AG04450 (cell line): ENCODE data around the gene MMP19. TPM values are rescaled to one million over a fixed set of nuclear protein-coding genes. Genes with fewer than 3 reads are reported as not detected.

Source experiments
- CTCF ChIA-PET: fragments of 300-600, 350-600 bp; formaldehyde crosslinking; extraction: SDS; loops from one replicate; lab custom pipeline; 2022; ENCODE audit warnings: antibody characterized with exemption, inconsistent platforms; lab: Charles Lee
- POLR2A ChIA-PET: fragments of 350-600 bp; formaldehyde crosslinking; extraction: SDS; loops from one replicate; lab custom pipeline; 2021; ENCODE audit warnings: antibody characterized with exemption, inconsistent platforms; lab: Yijun Ruan, JAX
- DNase-seq: peaks from one replicate; pipeline ENCODE4 v3.0.0-alpha.2; 2011; ENCODE audit warnings: low read depth, low spot score
- H3K27ac ChIP-seq: one replicate; pipeline ENCODE4 v1.5.1; 2012; ENCODE audit warnings: low read depth, low read length, control low read depth
- H3K27me3 ChIP-seq: one replicate; pipeline ENCODE4 v1.6.0; 2012; ENCODE audit warnings: low read length; ENCODE audit not compliant: control insufficient read depth, insufficient read depth
- H3K4me3 ChIP-seq: 2 replicates; pipeline ENCODE4 v1.5.1; 2011; ENCODE audit warnings: mild to moderate bottlenecking, low read depth, low read length, control low read depth
- H3K9me3 ChIP-seq: 2 replicates; pipeline ENCODE4 v1.5.1; 2012; ENCODE audit warnings: low read length; ENCODE audit not compliant: control insufficient read depth, insufficient read depth
- polyA plus RNA-seq: library from polyadenylated mRNA; depleted of rRNA; stranded (reverse); fragments of >200 nt; gene quantifications from 2 replicates; pipeline ENCODE4 v1.2.3, GENCODE V29; 2011
- TF ChIP-seq, protein P1 (sequence below): IDR thresholded peaks from 2 replicates; pipeline ENCODE4 v1.5.1; 2011; ENCODE audit warnings: low read depth, low read length, control low read depth, inconsistent platforms

The MMP19 gene
- polyA plus RNA-seq, 1 experiment: 43.8 TPM

DNA sequence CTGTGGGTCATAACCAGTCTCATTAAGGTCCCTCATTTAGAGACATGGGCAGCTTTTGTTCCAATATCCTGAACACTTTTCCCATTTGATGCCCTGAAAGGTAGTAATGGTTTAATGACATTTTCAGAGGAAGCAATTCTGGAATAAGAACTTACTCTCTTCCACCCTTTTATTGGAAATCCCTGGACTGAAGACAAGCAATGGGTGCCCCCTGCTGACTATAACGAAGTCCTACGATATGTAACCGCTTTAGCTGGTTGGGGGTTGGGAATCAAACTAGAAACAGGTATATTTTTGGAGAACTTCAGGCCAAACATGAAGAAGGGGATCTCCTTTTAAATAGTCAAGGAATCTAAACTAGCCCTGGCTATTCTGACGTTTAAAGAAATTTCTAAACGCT lies 45.7 kb downstream of the MMP19 start:
- DNase-seq: no peak
- Histone ChIP-seq H3K4me3 (no peak overlapping the region), H3K27ac (no peak overlapping the region), H3K27me3 (no peaks in the 10 kb centered on the region), H3K9me3 (no peaks in the 10 kb centered on the region)
- ChIA-PET POLR2A (no interaction called here), CTCF (interaction anchor here (0.8 to 5.3 kb wide), 17 partner anchors 8 to 143 kb away, joined by 3 to 82 read pairs (median 4); partner anchors contain the start of genes ORMDL2 and SARNP)
- TF ChIP-seq, protein P1, sequence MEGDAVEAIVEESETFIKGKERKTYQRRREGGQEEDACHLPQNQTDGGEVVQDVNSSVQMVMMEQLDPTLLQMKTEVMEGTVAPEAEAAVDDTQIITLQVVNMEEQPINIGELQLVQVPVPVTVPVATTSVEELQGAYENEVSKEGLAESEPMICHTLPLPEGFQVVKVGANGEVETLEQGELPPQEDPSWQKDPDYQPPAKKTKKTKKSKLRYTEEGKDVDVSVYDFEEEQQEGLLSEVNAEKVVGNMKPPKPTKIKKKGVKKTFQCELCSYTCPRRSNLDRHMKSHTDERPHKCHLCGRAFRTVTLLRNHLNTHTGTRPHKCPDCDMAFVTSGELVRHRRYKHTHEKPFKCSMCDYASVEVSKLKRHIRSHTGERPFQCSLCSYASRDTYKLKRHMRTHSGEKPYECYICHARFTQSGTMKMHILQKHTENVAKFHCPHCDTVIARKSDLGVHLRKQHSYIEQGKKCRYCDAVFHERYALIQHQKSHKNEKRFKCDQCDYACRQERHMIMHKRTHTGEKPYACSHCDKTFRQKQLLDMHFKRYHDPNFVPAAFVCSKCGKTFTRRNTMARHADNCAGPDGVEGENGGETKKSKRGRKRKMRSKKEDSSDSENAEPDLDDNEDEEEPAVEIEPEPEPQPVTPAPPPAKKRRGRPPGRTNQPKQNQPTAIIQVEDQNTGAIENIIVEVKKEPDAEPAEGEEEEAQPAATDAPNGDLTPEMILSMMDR: peak; percentile 61

DNA sequence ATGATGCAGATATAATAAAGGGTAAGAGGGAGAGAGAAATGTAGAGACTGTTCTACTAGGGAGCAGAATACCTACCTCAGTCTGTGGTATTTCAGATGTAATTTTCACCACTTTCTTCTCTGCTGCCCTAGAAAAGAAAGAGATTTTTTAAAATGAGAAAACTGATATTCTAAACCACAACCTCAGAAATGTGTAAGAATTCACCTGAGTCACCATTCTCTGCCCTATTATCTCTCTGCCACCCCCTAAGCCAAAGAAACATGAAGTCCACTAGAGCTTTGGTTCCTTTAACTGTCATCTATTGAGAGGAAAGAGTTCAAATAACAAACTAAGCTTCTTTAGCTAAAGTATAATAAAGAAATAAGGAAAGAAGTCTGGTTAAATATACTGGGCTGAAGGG lies 46.8 kb downstream of the MMP19 start:
- DNase-seq: no peak
- H3K9me3 ChIP-seq: no peaks in the 10 kb centered on the region
- POLR2A ChIA-PET: no interaction called here
- CTCF ChIA-PET: interaction anchor here (0.6 to 5.3 kb wide), 9 partner anchors 14 to 144 kb away, joined by 3 to 82 read pairs (median 7); partner anchors contain the start of genes ORMDL2 and SARNP
- no peak overlapping the region for H3K27ac ChIP-seq
- H3K4me3 ChIP-seq: no peak overlapping the region
- no peaks in the 10 kb centered on the region for H3K27me3 ChIP-seq
- TF ChIP-seq, protein P1: no peak

DNA sequence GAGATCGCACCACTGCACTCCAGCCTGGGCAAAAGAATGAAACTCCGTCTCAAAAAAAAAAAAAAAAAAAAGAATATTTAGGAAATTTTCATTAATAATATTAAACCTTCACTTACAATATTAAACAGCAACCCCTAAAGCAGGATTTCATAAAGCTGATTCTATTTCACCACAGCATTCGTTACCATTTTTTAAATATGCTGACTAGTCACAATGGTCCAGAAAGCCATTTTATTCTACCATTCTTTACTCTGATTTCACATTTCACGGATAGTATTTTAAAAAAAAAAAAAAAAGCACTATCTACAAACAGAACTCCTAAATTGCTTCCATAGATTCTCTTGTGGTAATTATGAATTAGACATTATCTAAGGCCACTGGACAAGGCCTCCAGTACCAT lies 52.8 kb downstream of the MMP19 start:
- TF ChIP-seq, protein P1: no peak
- no peaks in the 10 kb centered on the region for H3K9me3 ChIP-seq
- CTCF ChIA-PET: interaction anchor here (0.5 to 0.7 kb wide), 3 partner anchors 15 to 206 kb away, joined by 3 to 5 read pairs (median 4); no protein-coding TSS in a partner anchor
- H3K4me3 ChIP-seq: no peak overlapping the region
- H3K27ac ChIP-seq: no peak overlapping the region
- DNase-seq: no peak
- H3K27me3 ChIP-seq: no peaks in the 10 kb centered on the region
- POLR2A ChIA-PET: interaction anchor here (0.7 kb wide), 1 partner anchor 39 kb away, joined by 7 read pairs; the partner anchor contains the start of gene DNAJC14

GRCh38 chr12:55789171-55789570 lies 53.6 kb downstream of the MMP19 start:
- TF ChIP-seq, protein P1: no peak
- H3K4me3 ChIP-seq: no peak overlapping the region
- DNase-seq: no peak
- POLR2A ChIA-PET: interaction anchor here (0.7 kb wide), 1 partner anchor 40 kb away, joined by 7 read pairs; the partner anchor contains the start of gene DNAJC14
- no peaks in the 10 kb centered on the region for H3K9me3 ChIP-seq
- no peak overlapping the region for H3K27ac ChIP-seq
- H3K27me3 ChIP-seq: no peaks in the 10 kb centered on the region
- CTCF ChIA-PET: interaction anchor here (1.0 to 1.1 kb wide), 2 partner anchors 8 to 51 kb away, joined by 5 to 6 read pairs; no protein-coding TSS in a partner anchor

GRCh38 chr12:55788546-55788945 lies 54.2 kb downstream of the MMP19 start:
- Histone ChIP-seq H3K4me3 (no peak overlapping the region), H3K9me3 (no peaks in the 10 kb centered on the region), H3K27me3 (no peaks in the 10 kb centered on the region), H3K27ac (no peak overlapping the region)
- DNase-seq: no peak
- TF ChIP-seq, protein P1: no peak
- POLR2A ChIA-PET: no interaction called here
- CTCF ChIA-PET: interaction anchor here (1.0 to 1.1 kb wide), 2 partner anchors 8 to 51 kb away, joined by 5 to 6 read pairs; no protein-coding TSS in a partner anchor
